Measurements from ENCODE around the gene MME.

Gene MME

DNA sequence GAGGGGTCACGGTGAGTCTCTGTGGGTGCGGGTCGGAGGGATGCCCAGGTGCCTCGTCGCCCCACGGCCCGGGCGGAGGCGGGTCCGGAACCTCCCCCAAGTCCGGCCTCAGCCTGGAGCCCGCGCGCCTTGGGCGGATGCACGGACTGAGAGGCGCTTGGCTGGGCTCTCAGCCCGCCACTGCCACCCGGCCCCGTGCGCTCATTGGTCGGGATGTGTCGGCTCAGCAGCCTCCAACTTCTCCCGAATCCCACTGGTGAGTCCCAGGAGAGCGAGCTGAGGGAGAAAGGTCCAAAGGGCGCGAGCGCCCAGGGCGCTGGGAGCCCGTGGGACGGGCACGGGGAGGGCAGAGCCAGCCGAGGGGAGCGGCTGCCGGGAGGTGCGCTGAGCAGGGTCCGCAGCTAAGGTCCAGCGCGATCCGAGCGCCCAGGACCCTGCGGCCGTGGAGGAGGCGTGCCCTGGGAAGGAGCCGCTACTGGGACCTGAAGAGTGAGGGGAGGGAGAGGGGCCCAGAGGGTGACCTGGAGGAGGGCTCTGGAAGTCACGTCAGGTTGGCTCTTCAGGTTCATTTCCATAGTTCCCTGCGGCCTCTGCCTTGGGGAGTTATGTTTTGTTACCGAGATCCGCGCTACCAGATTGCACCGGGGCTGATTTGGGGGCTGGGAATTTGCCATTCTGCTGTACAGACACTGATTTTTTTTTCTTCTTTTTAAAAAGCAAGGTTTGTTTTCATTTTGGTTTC lies at the start of gene MME:
Gene MME (plus strand): TSS at position 574 of the 742 bp plus-strand sequence. CDS start 3,849 bp downstream, outside the sequence.
- Mint-ChIP-seq H3K36me3 (ENCODE audit: low read depth) (no peaks in the 10 kb centered on the region), H3K27ac (no peak within 1 kb of the TSS), H3K4me3 (peak within 1 kb of the TSS; percentile 55), H3K4me1 (ENCODE audit: low read depth) (peaks cover 14% of the 10 kb centered on the region), H3K9me3 (peaks cover 3% of the 10 kb centered on the region), H3K27me3 (peaks cover 58% of the 10 kb centered on the region)
- DNase-seq = no peak

DNA sequence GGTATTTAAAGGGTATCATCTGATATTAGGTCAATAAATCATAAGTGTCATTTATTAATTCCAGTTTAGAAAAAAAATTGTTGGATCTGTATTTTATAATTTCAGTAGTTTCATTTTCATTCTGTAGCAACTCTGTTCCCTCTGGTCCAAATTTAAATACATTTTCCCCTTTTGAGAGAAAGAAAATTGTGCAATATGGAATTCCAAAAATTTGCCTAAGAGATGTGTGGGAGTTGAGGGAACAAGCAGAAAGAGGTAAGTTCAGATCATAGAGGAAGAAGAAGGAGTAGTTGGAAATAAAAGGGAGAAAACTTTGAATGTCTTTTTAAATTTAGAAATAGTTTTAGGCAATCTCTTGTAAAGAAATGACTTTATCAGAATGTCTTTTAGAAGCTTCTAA lies 48.9 kb upstream of the MME start:
- Mint-ChIP-seq H3K27ac (no peak overlapping the region), H3K4me3 (no peak overlapping the region), H3K9me3 (peaks cover 8% of the 10 kb centered on the region), H3K36me3 (ENCODE audit: low read depth) (no peaks in the 10 kb centered on the region), H3K27me3 (no peaks in the 10 kb centered on the region), H3K4me1 (ENCODE audit: low read depth) (no peaks in the 10 kb centered on the region)
- DNase-seq = no peak

DNA sequence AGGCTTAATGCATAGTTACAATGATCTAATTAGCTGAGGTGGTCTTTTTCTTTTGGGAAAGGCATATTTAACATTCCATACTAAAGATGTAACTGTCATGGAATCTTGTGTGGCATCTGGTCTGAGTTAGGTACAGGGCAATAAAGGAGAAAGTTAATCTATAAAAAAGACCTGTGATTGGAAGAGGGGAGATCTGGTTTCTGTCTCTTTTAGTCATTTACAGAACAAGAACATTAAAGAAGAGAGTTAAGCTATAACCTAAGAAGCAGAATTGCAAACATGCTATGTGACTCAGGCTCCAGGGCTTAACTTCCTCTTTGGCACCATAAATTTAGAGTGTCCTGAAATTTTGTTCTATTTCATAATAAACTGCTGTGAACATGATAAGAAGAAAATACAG lies 47.2 kb upstream of the MME start:
- no peak for DNase-seq
- Mint-ChIP-seq H3K36me3 (ENCODE audit: low read depth) (no peaks in the 10 kb centered on the region), H3K27me3 (no peaks in the 10 kb centered on the region), H3K4me3 (no peak overlapping the region), H3K27ac (no peak overlapping the region), H3K9me3 (peaks cover 8% of the 10 kb centered on the region), H3K4me1 (ENCODE audit: low read depth) (no peaks in the 10 kb centered on the region)

DNA sequence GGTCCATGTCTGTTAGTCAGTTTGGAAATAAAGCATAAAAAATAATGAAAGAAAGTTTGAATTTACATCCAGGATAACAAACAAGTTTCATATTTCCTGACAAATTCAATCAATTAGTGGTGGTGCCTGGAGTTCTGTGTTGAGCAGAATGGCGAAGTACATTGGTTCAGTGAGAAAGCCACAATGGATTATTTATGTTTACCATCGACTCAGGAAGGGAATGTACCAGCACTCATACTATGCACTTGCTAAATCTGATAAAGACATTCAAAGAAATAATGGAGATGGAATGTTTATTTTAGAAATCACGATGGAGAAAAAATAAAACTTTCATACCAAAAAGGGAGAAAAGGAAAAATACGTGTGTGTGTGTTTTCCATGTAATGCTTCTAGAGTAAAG lies 45.3 kb upstream of the MME start:
- Mint-ChIP-seq H3K4me1 (ENCODE audit: low read depth) (no peaks in the 10 kb centered on the region), H3K27ac (no peak overlapping the region), H3K36me3 (ENCODE audit: low read depth) (no peaks in the 10 kb centered on the region), H3K27me3 (no peaks in the 10 kb centered on the region), H3K9me3 (peaks cover 1% of the 10 kb centered on the region), H3K4me3 (no peak overlapping the region)
- DNase-seq = no peak

DNA sequence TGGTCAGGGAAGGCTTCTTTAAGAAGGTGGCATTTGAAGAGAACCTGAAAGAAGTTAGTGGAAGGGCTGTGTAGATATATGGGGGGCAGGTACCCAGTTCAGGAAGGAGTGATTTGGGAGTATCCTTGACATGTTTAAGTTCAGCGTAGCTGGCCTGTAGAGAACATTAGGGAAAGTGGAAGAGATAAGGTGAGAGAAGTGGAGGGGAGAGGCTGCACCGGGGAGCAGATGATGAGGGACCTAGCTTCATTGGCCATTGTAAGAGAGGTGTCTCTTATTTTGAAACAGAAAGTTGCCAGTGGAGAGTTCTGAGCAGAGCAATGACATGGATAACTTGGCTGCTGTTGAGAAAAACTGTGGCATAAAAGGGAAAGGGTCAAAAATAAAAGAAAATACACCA lies 44.6 kb upstream of the MME start:
- Mint-ChIP-seq H3K27ac (no peak overlapping the region), H3K27me3 (no peaks in the 10 kb centered on the region), H3K4me1 (ENCODE audit: low read depth) (no peaks in the 10 kb centered on the region), H3K36me3 (ENCODE audit: low read depth) (no peaks in the 10 kb centered on the region), H3K4me3 (no peak overlapping the region), H3K9me3 (no peaks in the 10 kb centered on the region)
- no peak for DNase-seq

DNA sequence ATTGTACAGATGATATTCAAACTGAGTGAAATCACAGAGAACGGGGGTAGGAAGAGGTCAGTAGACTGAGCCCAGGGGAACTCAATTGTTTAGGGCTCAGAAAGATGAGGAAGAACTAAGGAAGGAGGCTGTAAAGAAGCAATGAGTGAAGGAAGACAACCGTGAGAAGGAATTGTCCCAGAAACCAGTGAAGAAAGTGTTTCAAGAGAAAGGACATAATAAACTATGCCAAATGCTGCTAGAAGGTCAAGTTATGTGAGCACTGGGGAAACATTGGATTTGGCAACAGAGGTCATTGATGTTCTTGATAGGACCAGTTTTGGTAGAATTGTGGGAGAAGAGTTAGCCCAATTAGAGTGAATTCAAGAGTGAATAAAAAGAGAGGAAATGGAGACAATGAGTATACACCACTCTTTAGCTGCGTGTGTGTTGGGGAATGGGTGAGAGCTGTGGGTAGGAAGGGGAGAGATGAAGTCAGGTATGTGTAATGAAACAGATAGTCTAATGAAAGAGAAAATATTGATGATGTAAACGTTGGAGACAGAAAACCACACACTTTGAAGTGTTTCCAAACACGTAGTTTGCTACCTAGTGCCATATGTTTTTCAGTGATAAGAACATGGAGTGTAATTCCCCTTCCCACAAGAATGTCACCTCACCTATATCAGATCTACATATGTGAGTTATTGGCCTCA lies 42.5 kb upstream of the MME start:
- no peaks in the 10 kb centered on the region for H3K4me1 Mint-ChIP-seq (ENCODE audit: low read depth)
- H3K36me3 Mint-ChIP-seq (ENCODE audit: low read depth) = no peaks in the 10 kb centered on the region
- H3K27me3 Mint-ChIP-seq = no peaks in the 10 kb centered on the region
- H3K9me3 Mint-ChIP-seq = no peaks in the 10 kb centered on the region
- DNase-seq = no peak
- H3K4me3 Mint-ChIP-seq = no peak overlapping the region
- H3K27ac Mint-ChIP-seq = no peak overlapping the region

DNA sequence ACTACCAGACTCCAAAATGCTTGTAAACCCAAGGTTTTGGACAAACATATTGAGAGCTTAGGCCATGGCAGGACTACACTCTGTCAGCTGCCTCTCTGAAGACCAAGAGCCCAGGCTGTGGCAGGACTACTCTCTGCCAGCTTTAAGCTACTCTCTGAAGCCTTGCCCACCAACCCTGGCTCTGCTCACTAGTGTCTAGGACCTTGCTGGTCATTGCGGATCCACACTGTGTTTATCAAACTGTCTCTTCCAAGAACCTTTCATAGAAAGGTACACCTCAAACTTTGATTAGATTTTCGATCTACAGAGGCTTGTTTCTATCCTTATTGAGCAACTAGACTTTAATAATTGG lies 41.9 kb upstream of the MME start:
- H3K27me3 Mint-ChIP-seq = no peaks in the 10 kb centered on the region
- H3K27ac Mint-ChIP-seq = no peak overlapping the region
- H3K4me3 Mint-ChIP-seq = no peak overlapping the region
- H3K4me1 Mint-ChIP-seq (ENCODE audit: low read depth) = no peaks in the 10 kb centered on the region
- DNase-seq = no peak
- no peaks in the 10 kb centered on the region for H3K9me3 Mint-ChIP-seq
- no peaks in the 10 kb centered on the region for H3K36me3 Mint-ChIP-seq (ENCODE audit: low read depth)

DNA sequence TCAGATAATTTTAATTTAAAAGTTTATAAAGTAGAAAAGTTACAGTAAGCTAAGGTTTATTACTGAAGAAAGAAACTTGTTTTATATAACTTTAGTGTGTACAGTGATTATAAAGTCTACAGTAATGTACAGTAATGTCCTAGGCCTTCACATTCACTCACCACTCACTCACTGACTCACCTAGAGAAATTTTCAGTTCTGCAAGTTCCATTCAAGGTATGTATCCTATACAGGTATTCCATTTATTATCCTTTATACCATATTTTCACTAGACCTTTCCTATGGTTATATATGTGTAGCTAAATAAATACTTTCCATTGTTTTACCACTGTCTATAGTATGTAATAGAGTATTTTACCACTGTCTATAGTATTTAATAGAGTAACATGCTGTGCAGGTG lies 33.2 kb upstream of the MME start:
- H3K4me3 Mint-ChIP-seq = no peak overlapping the region

DNA sequence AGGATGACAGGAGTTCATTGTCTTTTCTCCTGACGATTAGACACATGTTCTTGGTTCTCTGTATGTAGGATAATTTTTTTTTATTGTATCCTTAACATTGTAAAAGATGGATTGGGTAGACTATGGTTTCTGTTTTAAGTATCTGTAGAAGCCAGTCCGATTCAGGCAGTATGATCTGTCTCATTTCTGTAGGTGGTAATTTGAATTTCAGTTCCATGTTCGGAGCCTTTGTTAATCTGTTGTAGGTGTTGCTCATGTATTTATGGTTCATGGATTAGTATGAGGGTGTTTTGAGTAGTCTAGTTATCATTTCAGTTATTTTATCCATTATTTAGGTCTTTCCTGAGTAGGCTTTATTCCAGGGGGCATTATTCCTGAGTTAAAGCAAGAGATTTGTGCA lies 32.4 kb upstream of the MME start:
- H3K27me3 Mint-ChIP-seq = no peaks in the 10 kb centered on the region
- no peaks in the 10 kb centered on the region for H3K36me3 Mint-ChIP-seq (ENCODE audit: low read depth)
- no peaks in the 10 kb centered on the region for H3K4me1 Mint-ChIP-seq (ENCODE audit: low read depth)
- no peak overlapping the region for H3K4me3 Mint-ChIP-seq
- peaks cover 15% of the 10 kb centered on the region for H3K9me3 Mint-ChIP-seq
- no peak overlapping the region for H3K27ac Mint-ChIP-seq
- no peak for DNase-seq

More for the DNA sequence above, 33.2 kb upstream of the MME start:
- H3K27ac Mint-ChIP-seq = no peak overlapping the region
- H3K9me3 Mint-ChIP-seq = peaks cover 9% of the 10 kb centered on the region
- H3K4me1 Mint-ChIP-seq (ENCODE audit: low read depth) = no peaks in the 10 kb centered on the region
- no peak for DNase-seq
- no peaks in the 10 kb centered on the region for H3K36me3 Mint-ChIP-seq (ENCODE audit: low read depth)
- no peaks in the 10 kb centered on the region for H3K27me3 Mint-ChIP-seq

DNA sequence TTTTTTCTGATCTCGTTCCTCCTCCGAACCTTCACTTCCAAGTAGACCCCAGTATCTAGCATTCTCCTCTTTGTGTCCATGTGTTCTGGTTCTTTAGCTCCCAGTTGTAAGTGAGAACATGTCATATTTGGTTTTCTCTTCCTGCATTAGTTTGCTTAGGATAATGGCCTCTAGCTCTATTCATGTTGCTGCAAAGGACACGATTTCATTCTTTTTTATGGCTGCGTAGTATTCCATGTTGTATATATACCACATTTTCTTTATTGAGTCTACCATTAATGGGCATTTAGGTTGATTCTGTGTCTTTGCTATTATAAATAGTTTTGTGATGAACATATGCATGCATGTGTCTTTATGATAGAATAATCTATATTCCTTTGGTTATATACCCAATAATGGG lies 30.2 kb upstream of the MME start:
- Mint-ChIP-seq H3K4me1 (ENCODE audit: low read depth) (no peaks in the 10 kb centered on the region), H3K36me3 (ENCODE audit: low read depth) (no peaks in the 10 kb centered on the region)

DNA sequence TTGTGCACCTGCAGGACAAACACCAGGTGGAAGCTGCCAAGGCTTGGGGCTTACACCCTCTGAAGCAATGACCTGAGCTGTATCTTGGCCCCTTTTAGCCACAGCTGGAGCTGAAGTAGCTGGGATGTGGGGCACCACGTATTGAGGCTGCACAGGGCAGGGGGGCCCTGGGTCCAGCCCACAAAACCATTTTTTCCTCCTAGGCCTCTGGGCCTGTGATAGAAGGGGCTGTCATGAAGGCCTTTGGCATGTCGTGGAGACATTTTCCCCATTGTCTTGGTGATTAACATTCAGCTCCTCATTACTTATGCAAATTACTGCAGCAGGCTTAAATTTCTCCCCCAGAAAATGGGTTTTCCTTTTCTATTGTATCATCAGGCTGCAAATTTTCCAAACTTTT lies 27.6 kb upstream of the MME start:
- no peaks in the 10 kb centered on the region for H3K36me3 Mint-ChIP-seq (ENCODE audit: low read depth)
- H3K27me3 Mint-ChIP-seq = no peaks in the 10 kb centered on the region
- no peaks in the 10 kb centered on the region for H3K4me1 Mint-ChIP-seq (ENCODE audit: low read depth)
- H3K27ac Mint-ChIP-seq = no peak overlapping the region
- H3K4me3 Mint-ChIP-seq = no peak overlapping the region
- peaks cover 24% of the 10 kb centered on the region for H3K9me3 Mint-ChIP-seq
- no peak for DNase-seq

More for the DNA sequence above, 30.2 kb upstream of the MME start:
- H3K27me3 Mint-ChIP-seq = no peaks in the 10 kb centered on the region
- DNase-seq = no peak
- H3K4me3 Mint-ChIP-seq = no peak overlapping the region
- no peak overlapping the region for H3K27ac Mint-ChIP-seq
- H3K9me3 Mint-ChIP-seq = peaks cover 24% of the 10 kb centered on the region

DNA sequence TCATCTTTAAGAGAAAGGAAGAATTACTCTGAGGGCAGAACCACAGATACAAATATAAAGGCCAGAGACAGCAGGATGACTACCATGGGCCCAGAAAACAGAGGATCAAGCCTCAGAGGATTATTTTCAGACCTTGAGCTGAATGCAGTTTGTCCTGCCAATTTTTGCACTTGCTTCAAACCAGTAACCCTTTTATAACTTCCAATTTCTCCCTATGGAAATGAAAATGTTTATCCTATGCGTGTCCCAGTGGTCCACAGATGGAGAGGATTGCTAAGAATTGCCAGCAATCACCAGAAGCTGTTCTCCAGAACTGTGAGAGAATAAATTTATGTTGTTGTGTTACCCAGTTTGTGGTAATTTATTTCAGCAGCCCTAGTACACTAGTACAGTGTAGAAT lies 26.4 kb upstream of the MME start:
- no peaks in the 10 kb centered on the region for H3K36me3 Mint-ChIP-seq (ENCODE audit: low read depth)
- no peak overlapping the region for H3K4me3 Mint-ChIP-seq
- no peaks in the 10 kb centered on the region for H3K27me3 Mint-ChIP-seq
- H3K27ac Mint-ChIP-seq = no peak overlapping the region
- no peaks in the 10 kb centered on the region for H3K4me1 Mint-ChIP-seq (ENCODE audit: low read depth)
- H3K9me3 Mint-ChIP-seq = peaks cover 24% of the 10 kb centered on the region
- no peak for DNase-seq

DNA sequence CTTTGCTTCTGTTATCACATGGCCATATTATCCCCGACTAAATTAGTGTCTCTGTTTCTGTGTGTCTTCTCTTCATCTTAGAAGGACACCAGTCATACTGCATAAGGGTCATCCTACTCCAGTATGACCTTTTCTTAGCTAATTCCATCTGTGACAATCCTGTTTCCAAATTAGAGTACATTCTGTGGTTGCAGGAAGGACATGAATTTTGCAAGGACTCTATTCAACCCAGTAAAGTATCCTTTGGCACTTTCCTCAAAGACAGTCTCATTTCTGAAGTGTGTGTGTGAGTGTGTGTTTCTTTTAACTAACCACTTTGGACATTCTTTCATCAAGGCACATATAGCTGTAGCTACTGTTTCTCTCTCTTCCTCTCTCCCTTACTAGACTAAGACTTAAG lies 15.2 kb upstream of the MME start:
- no peak overlapping the region for H3K27ac Mint-ChIP-seq
- H3K4me3 Mint-ChIP-seq = no peak overlapping the region
- H3K36me3 Mint-ChIP-seq (ENCODE audit: low read depth) = no peaks in the 10 kb centered on the region

DNA sequence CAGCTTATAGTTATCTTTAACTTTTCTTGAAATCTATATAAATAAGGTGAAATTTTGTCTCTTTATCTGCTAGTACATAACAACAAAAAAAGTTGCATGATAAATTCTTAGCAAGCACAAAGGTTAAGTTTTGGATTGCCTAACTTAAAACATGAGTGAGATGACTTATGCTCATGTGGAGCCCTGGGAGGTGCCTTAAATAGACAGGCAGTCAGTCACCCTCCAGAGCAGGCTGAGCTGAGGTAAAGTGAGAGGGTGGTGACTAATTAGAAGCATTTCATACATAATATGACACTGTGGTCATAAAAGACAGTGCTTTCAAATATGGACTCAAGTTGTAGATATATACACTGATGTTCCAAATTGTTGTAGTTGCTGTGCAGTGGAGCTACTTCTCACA lies 14.6 kb upstream of the MME start:
- no peak for DNase-seq
- H3K27ac Mint-ChIP-seq = no peak overlapping the region
- H3K9me3 Mint-ChIP-seq = no peaks in the 10 kb centered on the region
- no peaks in the 10 kb centered on the region for H3K27me3 Mint-ChIP-seq
- no peaks in the 10 kb centered on the region for H3K36me3 Mint-ChIP-seq (ENCODE audit: low read depth)
- no peaks in the 10 kb centered on the region for H3K4me1 Mint-ChIP-seq (ENCODE audit: low read depth)
- H3K4me3 Mint-ChIP-seq = no peak overlapping the region

More for the DNA sequence above, 15.2 kb upstream of the MME start:
- Mint-ChIP-seq H3K9me3 (no peaks in the 10 kb centered on the region), H3K4me1 (ENCODE audit: low read depth) (no peaks in the 10 kb centered on the region), H3K27me3 (no peaks in the 10 kb centered on the region)
- no peak for DNase-seq

DNA sequence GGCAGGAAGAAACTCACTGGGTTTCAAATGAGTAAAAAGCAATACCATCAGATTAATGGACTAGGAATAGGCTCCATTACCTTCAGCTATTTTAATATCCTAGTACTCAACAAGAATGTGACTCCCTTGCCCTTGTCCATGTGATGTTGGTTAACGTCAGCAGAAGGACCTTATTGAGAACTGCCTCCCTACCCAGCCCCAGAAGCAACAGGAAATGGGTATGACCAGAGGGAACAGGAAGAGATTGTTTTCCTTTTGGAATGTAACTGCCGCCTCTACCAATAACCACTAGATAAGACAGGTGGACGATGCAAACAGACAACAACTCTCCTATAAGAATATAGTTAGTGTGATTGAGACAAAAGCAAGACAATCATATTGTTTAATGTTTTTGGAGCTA lies 10.4 kb upstream of the MME start:
- Mint-ChIP-seq H3K4me1 (ENCODE audit: low read depth) (no peaks in the 10 kb centered on the region), H3K4me3 (no peak overlapping the region), H3K9me3 (no peaks in the 10 kb centered on the region), H3K36me3 (ENCODE audit: low read depth) (no peaks in the 10 kb centered on the region), H3K27me3 (no peaks in the 10 kb centered on the region), H3K27ac (no peak overlapping the region)
- no peak for DNase-seq
